Thyroid gland (tissue), 4 donors: ENCODE results near the gene THAP8. TPM values are rescaled to one million over a fixed set of nuclear protein-coding genes. Genes with fewer than 3 reads are reported as not detected.

Experiments
- DNase-seq, 2 donors: peaks; one replicate each; pipeline ENCODE4 v3.0.0-alpha.2; 2019
- H3K27ac ChIP-seq, 3 donors: fragments of 200-600 bp; sonication (generic); 1 replicate in 2 of 3; 2 replicates in 1 of 3; pipeline ENCODE4 v1.5.1; 2016 to 2019; ENCODE audit warnings: mild to moderate bottlenecking in 1 of 3, moderate library complexity in 1 of 3
- H3K27me3 ChIP-seq: fragments of 200-600 bp; sonication (generic); one replicate; pipeline ENCODE4 v1.5.1; 2019
- H3K36me3 ChIP-seq, 2 donors: fragments of 200-600 bp; sonication (generic); one replicate each; pipeline ENCODE4 v1.5.1; 2016 to 2019
- H3K4me1 ChIP-seq, 2 donors: fragments of 200-600 bp; sonication (generic); one replicate each; pipeline ENCODE4 v1.5.1; 2017 to 2019
- H3K4me3 ChIP-seq, 3 donors: fragments of 200-600 bp; sonication (generic); replicated peaks in 1 of 3; 1 replicate in 2 of 3; 2 replicates in 1 of 3; pipeline ENCODE4 v1.5.1; 2016; ENCODE audit warnings: mild to moderate bottlenecking in 1 of 3
- H3K9me3 ChIP-seq: fragments of 200-600 bp; sonication (generic); one replicate; pipeline ENCODE4 v1.5.1; 2017
- POLR2A ChIP-seq, 2 donors: fragments of 450-650 bp; IDR thresholded peaks; one replicate each; pipeline ENCODE4 v1.6.1; 2017; ENCODE audit warnings: antibody characterized with exemption in 2 of 2, mild to moderate bottlenecking in 2 of 2, moderate library complexity in 1 of 2
- WGBS, 2 donors: methylation state at CpG; one replicate each; pipeline ENCODE4 v1.1.5; 2017; 5-methylcytosine and 5-hydroxymethylcytosine counted together
- intact Hi-C: fragments of 100-400 bp; cut with DNase I; formaldehyde crosslinking; loops from one replicate; pipeline ENCODE4 v1.15.1; 2023
- total RNA-seq, 4 donors: library from RNA; depleted of rRNA; stranded (reverse); fragments of >200 nt; gene quantifications; one replicate each; pipeline ENCODE4 v1.2.3, GENCODE V29; 2016
- TF ChIP-seq, protein P1 (sequence below), 6 experiments: fragments of 200-600 bp in 3 of 6; fragments of 450-650 bp in 3 of 6; sonication (generic) in 3 of 6; IDR thresholded peaks; one replicate each; pipeline ENCODE4 v1.5.1; 2016 to 2019; ENCODE audit warnings: antibody characterized with exemption in 6 of 6, mild to moderate bottlenecking in 2 of 6, inconsistent platforms in 1 of 6, moderate library complexity in 1 of 6

The THAP8 gene, protein sequence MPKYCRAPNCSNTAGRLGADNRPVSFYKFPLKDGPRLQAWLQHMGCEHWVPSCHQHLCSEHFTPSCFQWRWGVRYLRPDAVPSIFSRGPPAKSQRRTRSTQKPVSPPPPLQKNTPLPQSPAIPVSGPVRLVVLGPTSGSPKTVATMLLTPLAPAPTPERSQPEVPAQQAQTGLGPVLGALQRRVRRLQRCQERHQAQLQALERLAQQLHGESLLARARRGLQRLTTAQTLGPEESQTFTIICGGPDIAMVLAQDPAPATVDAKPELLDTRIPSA
- total RNA-seq = 10 to 100 TPM in 2 of 4 donors, 1 to 10 TPM in 2; 5.0 to 14.2 (median 10.1) TPM

DNA sequence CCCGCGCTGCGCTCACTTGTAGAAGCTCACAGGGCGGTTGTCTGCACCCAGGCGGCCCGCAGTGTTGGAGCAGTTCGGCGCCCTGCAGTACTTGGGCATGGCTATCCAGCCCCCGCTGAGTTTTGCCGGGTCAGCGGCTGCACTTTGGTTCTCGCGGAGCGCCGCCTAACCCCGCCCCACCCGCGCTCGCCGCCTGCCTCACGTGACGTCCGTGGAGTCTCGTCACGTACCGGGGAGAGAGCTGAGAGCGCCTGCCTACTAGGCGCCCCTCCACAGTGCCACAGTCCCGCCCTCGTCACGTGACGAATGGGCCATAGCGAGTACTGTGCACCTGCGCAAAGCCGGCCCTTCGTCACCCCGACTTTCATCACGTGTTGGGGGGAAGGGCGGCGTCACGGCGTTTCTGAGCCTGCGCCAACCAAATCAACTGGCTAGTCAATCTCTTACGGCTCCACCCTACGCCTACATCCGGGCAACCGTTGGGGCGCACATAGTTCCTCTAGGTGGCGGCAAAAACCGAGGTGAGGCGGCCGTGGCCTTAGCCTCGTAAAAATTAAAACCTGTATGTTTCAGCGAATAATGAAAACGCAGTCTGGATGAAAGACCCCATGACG lies at the start of gene THAP8:
TSS of gene THAP8 (minus strand) at position 167 of the 614 bp plus-strand sequence. CDS start at position 99, 68 bp downstream.
- peak; percentile 100 for DNase-seq
- H3K9me3 ChIP-seq = no peaks in the 10 kb centered on the region
- TF ChIP-seq POLR2A (IDR thresholded peaks at IDR 0.05) = peak; percentile 39 to 80
- TF ChIP-seq, protein P1, sequence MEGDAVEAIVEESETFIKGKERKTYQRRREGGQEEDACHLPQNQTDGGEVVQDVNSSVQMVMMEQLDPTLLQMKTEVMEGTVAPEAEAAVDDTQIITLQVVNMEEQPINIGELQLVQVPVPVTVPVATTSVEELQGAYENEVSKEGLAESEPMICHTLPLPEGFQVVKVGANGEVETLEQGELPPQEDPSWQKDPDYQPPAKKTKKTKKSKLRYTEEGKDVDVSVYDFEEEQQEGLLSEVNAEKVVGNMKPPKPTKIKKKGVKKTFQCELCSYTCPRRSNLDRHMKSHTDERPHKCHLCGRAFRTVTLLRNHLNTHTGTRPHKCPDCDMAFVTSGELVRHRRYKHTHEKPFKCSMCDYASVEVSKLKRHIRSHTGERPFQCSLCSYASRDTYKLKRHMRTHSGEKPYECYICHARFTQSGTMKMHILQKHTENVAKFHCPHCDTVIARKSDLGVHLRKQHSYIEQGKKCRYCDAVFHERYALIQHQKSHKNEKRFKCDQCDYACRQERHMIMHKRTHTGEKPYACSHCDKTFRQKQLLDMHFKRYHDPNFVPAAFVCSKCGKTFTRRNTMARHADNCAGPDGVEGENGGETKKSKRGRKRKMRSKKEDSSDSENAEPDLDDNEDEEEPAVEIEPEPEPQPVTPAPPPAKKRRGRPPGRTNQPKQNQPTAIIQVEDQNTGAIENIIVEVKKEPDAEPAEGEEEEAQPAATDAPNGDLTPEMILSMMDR (IDR thresholded peaks at IDR 0.05) = peak in 5 of 6 experiments; percentile 13 to 74 (median 69)
- H3K27me3 ChIP-seq = no peaks in the 10 kb centered on the region
- H3K36me3 ChIP-seq = no peaks in the 10 kb centered on the region
- H3K4me3 ChIP-seq = peak within 1 kb of the TSS; percentile 39 to 73 (median 50)
- 1 to 2% methylated on average over 13 of the region's 56 CpGs for WGBS, 2 donors
- H3K4me1 ChIP-seq = peaks cover 6 to 8% of the 10 kb centered on the region in 2 donors
- H3K27ac ChIP-seq = peak within 1 kb of the TSS; percentile 89 to 96 (median 91)
- intact Hi-C loops = loop anchor here (5.0 kb wide), 1 partner anchor 42 kb away; the partner anchor contains the start of gene ALKBH6

DNA sequence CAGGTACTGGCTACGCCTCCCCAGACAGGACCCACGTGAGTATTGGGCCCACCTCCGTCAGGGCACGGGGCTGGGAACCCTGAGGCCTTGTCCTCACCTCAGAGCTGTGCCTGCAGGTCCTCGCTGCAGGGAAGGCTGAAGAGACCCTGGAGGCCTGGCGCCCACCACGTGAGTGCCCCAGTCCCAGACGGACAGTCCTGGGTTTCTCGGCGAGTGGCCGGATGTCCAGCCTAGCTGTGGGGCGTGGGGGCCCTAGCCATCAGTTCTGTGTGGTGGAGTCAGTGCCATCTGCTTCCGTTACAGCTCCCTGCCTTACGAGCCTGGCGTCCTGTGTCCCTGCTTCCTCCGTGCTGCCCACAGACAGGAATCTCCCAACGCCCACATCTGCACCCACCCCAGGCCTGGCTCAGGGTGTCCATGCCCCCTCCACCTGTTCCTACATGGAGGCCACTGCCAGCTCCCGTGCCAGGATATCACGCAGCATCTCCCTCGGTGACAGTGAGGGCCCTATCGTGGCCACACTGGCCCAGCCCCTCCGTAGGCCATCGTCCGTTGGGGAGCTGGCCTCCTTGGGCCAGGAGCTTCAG lies 49.0 kb upstream of the THAP8 start:
- DNase-seq = no peak
- Histone ChIP-seq H3K4me3 (no peak overlapping the region), H3K27me3 (no peaks in the 10 kb centered on the region), H3K36me3 (no peaks in the 10 kb centered on the region), H3K27ac (no peak overlapping the region), H3K9me3 (no peaks in the 10 kb centered on the region), H3K4me1 (no peaks in the 10 kb centered on the region)
- intact Hi-C loops = no loop called here
- TF ChIP-seq, protein P1 (IDR thresholded peaks at IDR 0.05) = no peak
- TF ChIP-seq POLR2A (IDR thresholded peaks at IDR 0.05) = no peak
- 93 to 95% methylated on average over 7 to 11 of the region's 24 CpGs for WGBS, 2 donors

DNA sequence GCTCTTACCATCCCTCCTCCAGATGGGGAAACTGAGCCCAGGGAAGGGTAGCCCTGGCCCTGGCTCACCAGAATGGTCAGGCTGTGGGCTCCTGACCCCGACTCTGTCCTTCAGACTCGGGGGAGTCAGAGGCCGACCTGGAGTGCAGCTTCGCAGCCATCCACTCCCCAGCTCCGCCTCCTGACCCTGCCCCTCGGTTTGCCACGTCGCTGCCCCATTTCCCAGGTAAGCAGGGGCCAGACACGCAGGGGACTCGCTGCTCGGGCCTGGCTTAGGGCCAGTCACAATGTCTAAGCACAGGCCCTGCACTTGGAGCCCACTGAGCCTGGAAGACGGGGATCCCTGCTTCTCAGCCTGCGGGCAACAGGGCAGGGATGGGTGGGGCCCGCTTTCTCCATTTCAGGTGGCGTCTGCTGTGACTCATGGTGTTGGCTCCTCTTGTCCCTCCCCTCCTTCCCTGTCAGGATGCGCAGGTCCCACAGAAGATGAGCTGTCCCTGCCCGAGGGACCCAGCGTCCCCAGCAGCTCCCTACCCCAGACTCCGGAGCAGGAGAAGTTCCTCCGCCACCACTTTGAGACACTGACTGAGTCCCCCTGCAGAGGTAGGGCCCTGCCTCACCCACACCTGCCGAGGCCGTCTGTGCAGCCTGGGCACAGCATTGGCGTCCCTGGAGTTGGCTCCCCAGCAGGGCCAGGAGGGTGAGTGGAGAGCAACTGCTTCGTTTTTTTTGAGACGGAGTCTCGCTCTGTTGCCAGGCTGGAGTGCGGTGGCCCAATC lies 47.7 kb upstream of the THAP8 start:
- Histone ChIP-seq H3K4me1 (no peaks in the 10 kb centered on the region), H3K27ac (no peak overlapping the region), H3K27me3 (no peaks in the 10 kb centered on the region), H3K36me3 (no peaks in the 10 kb centered on the region), H3K4me3 (no peak overlapping the region), H3K9me3 (no peaks in the 10 kb centered on the region)
- no peak for DNase-seq
- 89 to 100% methylated on average over 3 to 25 of the region's 27 CpGs for WGBS, 2 donors
- TF ChIP-seq POLR2A (IDR thresholded peaks at IDR 0.05) = no peak
- TF ChIP-seq, protein P1 (IDR thresholded peaks at IDR 0.05) = no peak
- intact Hi-C loops = no loop called here

DNA sequence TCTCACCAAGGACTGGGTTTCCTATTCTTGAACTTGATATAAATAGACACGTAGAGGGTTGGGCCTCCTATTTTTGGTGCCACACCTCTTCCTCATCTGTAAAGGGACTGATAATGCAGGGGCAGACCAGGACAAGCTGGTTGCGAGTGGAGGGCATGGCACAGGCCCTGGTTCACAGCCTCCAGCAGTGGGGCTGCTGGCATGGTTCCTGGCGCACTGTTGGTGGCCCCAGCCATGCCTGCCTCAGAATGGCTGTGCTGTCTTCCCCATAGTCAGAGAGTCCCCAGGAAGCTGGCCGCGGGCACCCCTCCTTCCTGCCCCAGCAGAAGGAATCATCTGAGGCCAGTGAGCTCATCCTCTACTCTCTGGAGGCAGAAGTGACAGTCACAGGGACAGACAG lies 46.4 kb upstream of the THAP8 start:
- no peak overlapping the region for H3K27ac ChIP-seq
- DNase-seq = no peak
- WGBS, 2 donors = 79 to 94% methylated on average over 2 to 3 of the region's 5 CpGs
- H3K9me3 ChIP-seq = no peaks in the 10 kb centered on the region
- TF ChIP-seq, protein P1 (IDR thresholded peaks at IDR 0.05) = no peak
- TF ChIP-seq POLR2A (IDR thresholded peaks at IDR 0.05) = no peak
- intact Hi-C loops = no loop called here
- no peak overlapping the region for H3K4me3 ChIP-seq
- no peaks in the 10 kb centered on the region for H3K4me1 ChIP-seq
- no peaks in the 10 kb centered on the region for H3K27me3 ChIP-seq
- no peaks in the 10 kb centered on the region for H3K36me3 ChIP-seq
